IPS-18c (cell line): ENCODE data around the gene SEMA4D.

Experiments
- H3K4me3 ChIP-seq: 2 replicates; pipeline ENCODE4 v1.7.0; 2013; ENCODE audit warnings: low read depth, mild to moderate bottlenecking, low read length, moderate library complexity; ENCODE audit not compliant: insufficient read depth
- H3K9me3 ChIP-seq: one replicate; pipeline ENCODE4 v1.6.1; 2013; ENCODE audit warnings: mild to moderate bottlenecking, low read length, moderate library complexity; ENCODE audit not compliant: control insufficient read depth, insufficient read depth

The SEMA4D gene

GRCh38 chr9:89339807-89340206, 158.1 kb downstream of the SEMA4D start:
- Histone ChIP-seq H3K9me3 (no peaks in the 10 kb centered on the region), H3K4me3 (no peak overlapping the region)

GRCh38 chr9:89330513-89330912, 167.4 kb downstream of the SEMA4D start:
- Histone ChIP-seq H3K4me3 (no peak overlapping the region), H3K9me3 (no peaks in the 10 kb centered on the region)

- no peaks in the 10 kb centered on the region for H3K9me3 ChIP-seq
- H3K4me3 ChIP-seq = no peak overlapping the region
These were observed 168.0 kb downstream of the SEMA4D start for GRCh38 chr9:89329917-89330316.

GRCh38 chr9:89328064-89328463, 169.8 kb downstream of the SEMA4D start:
- no peak overlapping the region for H3K4me3 ChIP-seq
- no peaks in the 10 kb centered on the region for H3K9me3 ChIP-seq

GRCh38 chr9:89325733-89326132, 172.2 kb downstream of the SEMA4D start:
- Histone ChIP-seq H3K9me3 (no peaks in the 10 kb centered on the region), H3K4me3 (no peak overlapping the region)

DNA sequence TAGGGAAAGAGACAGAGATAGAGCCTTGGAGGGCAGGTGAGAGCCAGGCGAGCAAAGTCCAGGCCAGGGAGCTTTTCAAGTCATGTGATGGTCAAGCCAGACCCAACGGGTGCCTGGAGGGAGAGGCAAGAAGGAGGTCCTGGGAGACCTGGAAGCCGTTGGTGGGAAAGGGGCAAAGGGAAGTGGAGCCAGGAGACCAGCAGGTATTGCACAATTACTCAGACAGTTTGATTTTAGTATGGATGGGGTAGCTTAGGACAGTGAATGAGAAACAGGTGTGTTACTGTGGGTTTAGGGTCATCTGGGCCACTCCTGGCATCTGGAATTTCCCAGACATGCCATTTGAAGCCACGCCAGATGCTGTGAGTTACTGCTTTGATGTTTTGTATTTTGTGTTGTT, 174.5 kb downstream of the SEMA4D start:
- Histone ChIP-seq H3K4me3 (no peak overlapping the region), H3K9me3 (no peaks in the 10 kb centered on the region)

- Histone ChIP-seq H3K4me3 (peak overlapping the region; percentile 85), H3K9me3 (no peaks in the 10 kb centered on the region)
These were observed 178.7 kb downstream of the SEMA4D start for GRCh38 chr9:89319015-89319905.

GRCh38 chr9:89318123-89319014, 179.5 kb downstream of the SEMA4D start, which contains the start of gene SECISBP2:
Gene SECISBP2 (plus strand): TSS chr9:89318500. CDS start chr9:89318577, 77 bp downstream.
- Histone ChIP-seq H3K9me3 (no peaks in the 10 kb centered on the region), H3K4me3 (peak within 1 kb of the TSS; percentile 85)

DNA sequence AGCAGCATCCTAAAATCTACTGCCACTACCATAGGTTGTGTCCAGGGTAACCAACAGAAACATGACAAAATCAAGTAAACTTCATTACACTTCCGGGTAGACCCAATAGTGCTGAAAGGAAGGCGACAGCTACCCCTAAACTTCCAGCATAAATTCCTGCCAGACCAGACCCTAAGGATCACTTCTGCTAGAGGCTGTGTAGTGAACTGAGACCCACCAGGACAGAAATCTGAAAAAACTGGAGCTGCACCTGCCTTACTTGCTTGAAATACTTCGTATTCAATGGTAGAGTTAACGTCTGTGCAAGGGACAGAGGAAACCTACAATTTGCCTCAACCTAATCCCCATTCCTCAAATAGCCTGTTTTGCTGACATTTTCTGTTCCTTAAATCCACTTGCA, 180.6 kb downstream of the SEMA4D start:
- no peak overlapping the region for H3K4me3 ChIP-seq
- no peaks in the 10 kb centered on the region for H3K9me3 ChIP-seq

DNA sequence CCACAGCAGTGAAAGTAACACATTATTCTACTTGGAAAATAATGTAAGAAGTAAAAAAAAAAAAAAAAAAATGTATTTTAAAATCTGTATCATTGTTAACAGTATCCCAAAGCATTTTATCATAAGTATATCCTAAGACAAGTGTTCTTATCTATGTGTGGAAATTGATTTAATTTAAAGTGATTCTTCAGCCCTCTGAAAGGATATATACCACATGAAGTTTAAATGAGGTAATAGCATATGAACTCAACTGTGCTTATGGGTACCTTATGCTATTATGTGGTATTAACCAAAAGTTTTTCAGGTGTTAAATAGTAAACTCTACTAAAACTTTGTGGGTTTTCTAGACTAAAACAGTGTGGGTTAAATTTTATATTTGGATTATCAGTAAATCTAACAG, 182.4 kb downstream of the SEMA4D start:
- Histone ChIP-seq H3K9me3 (no peaks in the 10 kb centered on the region), H3K4me3 (no peak overlapping the region)

GRCh38 chr9:89314955-89315354, 183.0 kb downstream of the SEMA4D start:
- Histone ChIP-seq H3K4me3 (no peak overlapping the region), H3K9me3 (no peaks in the 10 kb centered on the region)

DNA sequence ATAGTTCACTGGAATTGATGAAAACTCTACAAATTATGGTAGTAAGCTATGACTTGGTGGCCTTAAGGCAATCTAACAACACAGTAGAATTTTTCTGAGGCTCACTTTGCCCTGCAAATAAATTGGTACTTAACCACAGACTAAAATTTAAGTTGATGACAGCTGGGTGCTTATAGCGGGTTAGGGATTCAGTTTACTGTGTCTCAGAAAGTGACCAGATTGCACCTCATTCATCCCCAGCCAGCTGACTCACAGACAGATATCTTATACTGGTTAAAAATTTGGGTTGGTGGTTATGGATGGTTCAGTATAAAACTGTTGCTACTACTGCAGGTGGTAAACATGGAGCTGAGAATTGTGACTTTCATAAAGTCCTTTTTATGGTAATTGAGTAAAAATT, 184.1 kb downstream of the SEMA4D start:
- H3K4me3 ChIP-seq = no peak overlapping the region
- H3K9me3 ChIP-seq = no peaks in the 10 kb centered on the region

DNA sequence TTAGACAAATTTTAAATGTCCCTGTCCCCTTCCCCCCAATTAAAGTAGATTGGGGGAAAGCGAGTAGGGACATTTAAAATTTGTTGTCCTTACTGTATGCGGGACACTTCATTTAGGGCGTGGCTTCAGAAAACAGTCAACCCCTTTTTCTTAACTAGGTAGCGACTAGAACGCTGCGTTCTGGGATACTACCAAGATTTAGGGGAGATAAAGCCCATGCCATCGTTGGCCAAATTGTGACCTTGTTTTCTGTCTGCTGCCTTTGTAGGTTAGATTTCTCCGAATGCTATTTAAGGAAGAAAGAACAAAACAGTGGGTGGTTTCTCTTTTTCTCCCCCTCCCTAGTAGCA, 185.7 kb downstream of the SEMA4D start:
- Histone ChIP-seq H3K9me3 (no peaks in the 10 kb centered on the region), H3K4me3 (peak overlapping the region; percentile 85)

GRCh38 chr9:89311346-89312221, 186.3 kb downstream of the SEMA4D start:
- Histone ChIP-seq H3K9me3 (no peaks in the 10 kb centered on the region), H3K4me3 (peak overlapping the region; percentile 85)
